Measurements from ENCODE around the gene ITFG2.

DNA sequence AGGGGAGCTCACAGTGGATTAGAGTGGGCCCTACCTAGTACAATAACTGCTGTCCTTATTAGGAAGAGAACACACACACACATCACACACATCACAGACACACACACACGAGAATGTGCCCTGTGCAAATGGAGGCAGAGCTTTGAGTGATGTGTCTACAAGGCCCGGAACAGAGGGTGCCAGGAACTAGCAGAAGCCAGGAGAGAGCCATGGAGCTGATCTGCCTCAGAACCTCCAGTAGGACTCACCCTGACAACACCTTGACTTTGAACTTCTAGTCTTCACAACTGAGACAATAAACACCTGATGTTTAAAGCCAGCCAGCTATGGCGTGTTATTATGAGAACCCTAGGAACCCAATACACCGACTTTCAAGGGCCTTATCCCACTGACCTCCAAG, 47.4 kb upstream of the ITFG2 start:
- TF ChIP-seq, protein P1, sequence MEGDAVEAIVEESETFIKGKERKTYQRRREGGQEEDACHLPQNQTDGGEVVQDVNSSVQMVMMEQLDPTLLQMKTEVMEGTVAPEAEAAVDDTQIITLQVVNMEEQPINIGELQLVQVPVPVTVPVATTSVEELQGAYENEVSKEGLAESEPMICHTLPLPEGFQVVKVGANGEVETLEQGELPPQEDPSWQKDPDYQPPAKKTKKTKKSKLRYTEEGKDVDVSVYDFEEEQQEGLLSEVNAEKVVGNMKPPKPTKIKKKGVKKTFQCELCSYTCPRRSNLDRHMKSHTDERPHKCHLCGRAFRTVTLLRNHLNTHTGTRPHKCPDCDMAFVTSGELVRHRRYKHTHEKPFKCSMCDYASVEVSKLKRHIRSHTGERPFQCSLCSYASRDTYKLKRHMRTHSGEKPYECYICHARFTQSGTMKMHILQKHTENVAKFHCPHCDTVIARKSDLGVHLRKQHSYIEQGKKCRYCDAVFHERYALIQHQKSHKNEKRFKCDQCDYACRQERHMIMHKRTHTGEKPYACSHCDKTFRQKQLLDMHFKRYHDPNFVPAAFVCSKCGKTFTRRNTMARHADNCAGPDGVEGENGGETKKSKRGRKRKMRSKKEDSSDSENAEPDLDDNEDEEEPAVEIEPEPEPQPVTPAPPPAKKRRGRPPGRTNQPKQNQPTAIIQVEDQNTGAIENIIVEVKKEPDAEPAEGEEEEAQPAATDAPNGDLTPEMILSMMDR (IDR thresholded peaks at IDR 0.05; ENCODE audit: borderline replicate concordance, extremely low read depth, low read length, poor library complexity, severe bottlenecking): no peak
- no peak for TF ChIP-seq EZH2 (IDR thresholded peaks at IDR 0.05; ENCODE audit: borderline replicate concordance, low read depth, low read length, severe bottlenecking)

Data from DND-41 (cell line).